HEK293 (cell line): ENCODE measurements around the gene HUS1B.

Experiments used
- CTCF ChIA-PET: fragments of 350-600 bp; formaldehyde crosslinking; extraction: SDS; loops from one replicate; lab custom pipeline; 2021; ENCODE audit warnings: antibody characterized with exemption; lab: Yijun Ruan, JAX
- POLR2A ChIA-PET: fragments of 300-600 bp; formaldehyde crosslinking; extraction: SDS; loops from one replicate; lab custom pipeline; 2020; ENCODE audit warnings: antibody characterized with exemption, inconsistent platforms; lab: Yijun Ruan, JAX
- H3K27ac ChIP-seq: fragments of 200-500 bp; sonication (Bioruptor generic); 2 replicates; pipeline ENCODE4 v1.5.1; 2014; ENCODE audit warnings: low read depth, low read length, control low read depth, inconsistent platforms; ENCODE audit errors: extremely low read depth
- H3K36me3 ChIP-seq, 2 experiments: fragments of 200-500 bp in 1 of 2; sonication (Bioruptor generic) in 1 of 2; 1 replicate in 1 of 2; 2 replicates in 1 of 2; pipeline ENCODE4 v1.5.1; 2014 to 2017; ENCODE audit warnings: inconsistent platforms in 2 of 2, low read length in 2 of 2; ENCODE audit not compliant: control insufficient read depth in 2 of 2, insufficient read depth in 1 of 2
- H3K4me1 ChIP-seq: fragments of 200-500 bp; sonication (Bioruptor generic); 2 replicates; pipeline ENCODE4 v1.5.1; 2014; ENCODE audit warnings: mild to moderate bottlenecking, low read length, inconsistent platforms; ENCODE audit not compliant: control insufficient read depth, insufficient read depth
- H3K4me3 ChIP-seq: 2 replicates; pipeline ENCODE4 v1.5.1; 2011; ENCODE audit warnings: low read depth, mild to moderate bottlenecking, control low read depth, low read length, moderate library complexity
- H3K9me3 ChIP-seq: fragments of 200-500 bp; sonication (Bioruptor generic); 2 replicates; pipeline ENCODE4 v1.5.1; 2014; ENCODE audit warnings: low read depth, low read length, inconsistent platforms; ENCODE audit not compliant: control insufficient read depth, insufficient read depth
- BCL11A ChIP-seq: fragments of 450-650 bp; formaldehyde crosslinking; IDR thresholded peaks from 2 replicates; pipeline ENCODE4 v1.5.1; 2016; ENCODE audit warnings: low read depth, missing biosample characterization, missing genetic modification characterization
- KLF1 ChIP-seq: fragments of 450-650 bp; formaldehyde crosslinking; IDR thresholded peaks from 2 replicates; pipeline ENCODE4 v1.5.1; 2016; ENCODE audit warnings: missing biosample characterization, missing genetic modification characterization
- PATZ1 ChIP-seq: fragments of 450-650 bp; formaldehyde crosslinking; IDR thresholded peaks from 2 replicates; pipeline ENCODE4 v1.5.1; 2016; ENCODE audit warnings: missing biosample characterization, missing genetic modification characterization
- PRDM1 ChIP-seq: fragments of 450-650 bp; formaldehyde crosslinking; IDR thresholded peaks from 2 replicates; pipeline ENCODE4; 2016; ENCODE audit warnings: missing biosample characterization, missing genetic modification characterization
- ZBTB10 ChIP-seq: fragments of 450-650 bp; formaldehyde crosslinking; IDR thresholded peaks from 2 replicates; pipeline ENCODE4 v1.5.1; 2016; ENCODE audit warnings: missing biosample characterization, missing genetic modification characterization
- ZBTB17 ChIP-seq: fragments of 450-650 bp; formaldehyde crosslinking; IDR thresholded peaks from 2 replicates; pipeline ENCODE4 v1.5.1; 2016; ENCODE audit warnings: missing biosample characterization, missing genetic modification characterization
- ZBTB8A ChIP-seq: fragments of 450-650 bp; formaldehyde crosslinking; IDR thresholded peaks from 2 replicates; pipeline ENCODE4 v1.5.1; 2016; ENCODE audit warnings: missing biosample characterization, missing genetic modification characterization
- ZFP3 ChIP-seq: fragments of 450-650 bp; formaldehyde crosslinking; IDR thresholded peaks from 2 replicates; pipeline ENCODE4 v1.5.1; 2016; ENCODE audit warnings: low read depth, missing biosample characterization, missing genetic modification characterization
- ZNF10 ChIP-seq: fragments of 450-650 bp; formaldehyde crosslinking; IDR thresholded peaks from 2 replicates; pipeline ENCODE4 v1.5.1; 2017; ENCODE audit warnings: missing biosample characterization, missing genetic modification characterization
- ZNF133 ChIP-seq: fragments of 450-650 bp; formaldehyde crosslinking; IDR thresholded peaks from 2 replicates; pipeline ENCODE4 v1.5.1; 2016; ENCODE audit warnings: missing biosample characterization, missing genetic modification characterization
- ZNF2 ChIP-seq: fragments of 450-650 bp; formaldehyde crosslinking; IDR thresholded peaks from 2 replicates; pipeline ENCODE4 v1.5.1; 2016; ENCODE audit warnings: missing biosample characterization, missing genetic modification characterization
- ZNF211 ChIP-seq: fragments of 450-650 bp; formaldehyde crosslinking; IDR thresholded peaks from 2 replicates; pipeline ENCODE4 v1.5.1; 2016; ENCODE audit warnings: low read depth, missing biosample characterization, missing genetic modification characterization
- ZNF239 ChIP-seq: fragments of 450-650 bp; formaldehyde crosslinking; IDR thresholded peaks from 2 replicates; pipeline ENCODE4 v1.5.1; 2016; ENCODE audit warnings: missing biosample characterization, missing genetic modification characterization
- ZNF398 ChIP-seq: fragments of 450-650 bp; formaldehyde crosslinking; IDR thresholded peaks from 2 replicates; pipeline ENCODE4 v1.5.1; 2017; ENCODE audit warnings: missing biosample characterization, missing genetic modification characterization
- ZNF560 ChIP-seq: fragments of 450-650 bp; formaldehyde crosslinking; IDR thresholded peaks from 2 replicates; pipeline ENCODE4 v1.5.1; 2017; ENCODE audit warnings: missing biosample characterization, missing genetic modification characterization, borderline replicate concordance
- ZNF626 ChIP-seq: fragments of 450-650 bp; sonication (Bioruptor Pico); formaldehyde crosslinking; IDR thresholded peaks from 2 replicates; pipeline ENCODE4 v1.5.1; 2018; ENCODE audit warnings: missing biosample characterization, missing genetic modification characterization, inconsistent platforms
- ZNF677 ChIP-seq: fragments of 450-650 bp; IDR thresholded peaks from 2 replicates; pipeline ENCODE4 v1.5.0; 2018; ENCODE audit warnings: missing biosample characterization, mild to moderate bottlenecking, missing genetic modification characterization, moderate library complexity
- ZNF792 ChIP-seq: fragments of 450-650 bp; formaldehyde crosslinking; IDR thresholded peaks from 2 replicates; pipeline ENCODE4 v1.5.1; 2016; ENCODE audit warnings: missing biosample characterization, missing genetic modification characterization
- ZSCAN30 ChIP-seq: fragments of 450-650 bp; IDR thresholded peaks from 2 replicates; pipeline ENCODE4 v1.5.1; 2018; ENCODE audit warnings: missing biosample characterization, mild to moderate bottlenecking, missing genetic modification characterization, moderate library complexity

HUS1B gene

GRCh38 chr6:642805-643204, 14.1 kb downstream of the HUS1B start:
- H3K4me3 ChIP-seq = no peak overlapping the region
- H3K27ac ChIP-seq = no peak overlapping the region
- ChIA-PET POLR2A (no interaction called here), CTCF (interaction anchor here (0.6 to 0.9 kb wide), 2 partner anchors 79 to 134 kb away, joined by 3 read pairs; no protein-coding TSS in a partner anchor)
- no peaks in the 10 kb centered on the region for H3K36me3 ChIP-seq
- no peaks in the 10 kb centered on the region for H3K9me3 ChIP-seq
- no peaks in the 10 kb centered on the region for H3K4me1 ChIP-seq
- no peak for TF ChIP-seq ZNF560
- TF ChIP-seq ZBTB8A (tag by site-specific recombination) = no peak
- no peak for TF ChIP-seq PRDM1 (tag by site-specific recombination)
- no peak for TF ChIP-seq ZSCAN30 (tag by site-specific recombination)
- TF ChIP-seq ZNF133 (tag by site-specific recombination) = no peak
- TF ChIP-seq ZNF626 = no peak
- no peak for TF ChIP-seq ZBTB10 (tag by site-specific recombination)
- no peak for TF ChIP-seq ZNF398
- TF ChIP-seq ZNF792 = no peak
- TF ChIP-seq ZNF2 (tag by site-specific recombination) = no peak
- TF ChIP-seq KLF1 (tag by site-specific recombination) = no peak
- no peak for TF ChIP-seq ZNF239
- TF ChIP-seq ZBTB17 (tag by site-specific recombination) = no peak
- TF ChIP-seq BCL11A = no peak
- no peak for TF ChIP-seq ZFP3 (tag by site-specific recombination)
- TF ChIP-seq ZNF10 (tag by site-specific recombination) = no peak

- CTCF ChIA-PET = interaction anchor here (0.6 to 0.9 kb wide), 5 partner anchors 12 to 80 kb away, joined by 3 to 5 read pairs (median 3); no protein-coding TSS in a partner anchor
- peaks cover 0 to under 1% of the 10 kb centered on the region in 2 experiments; a peak in 2 of 3 replicates for H3K36me3 ChIP-seq
- POLR2A ChIA-PET = no interaction called here
- H3K4me3 ChIP-seq = no peak overlapping the region
- TF ChIP-seq PATZ1 (tag by site-specific recombination) (no peak), ZNF211 (tag by site-specific recombination) (no peak), ZNF133 (tag by site-specific recombination) (peak; percentile 98), ZNF677 (tag by site-specific recombination) (no peak)
- no peaks in the 10 kb centered on the region for H3K4me1 ChIP-seq
- H3K9me3 ChIP-seq = no peaks in the 10 kb centered on the region
- no peak overlapping the region for H3K27ac ChIP-seq
Observed at GRCh38 chr6:641225-641985, 15.5 kb downstream of the HUS1B start.
